Measurements from ENCODE around the gene B3GNT9.

The B3GNT9 gene

DNA sequence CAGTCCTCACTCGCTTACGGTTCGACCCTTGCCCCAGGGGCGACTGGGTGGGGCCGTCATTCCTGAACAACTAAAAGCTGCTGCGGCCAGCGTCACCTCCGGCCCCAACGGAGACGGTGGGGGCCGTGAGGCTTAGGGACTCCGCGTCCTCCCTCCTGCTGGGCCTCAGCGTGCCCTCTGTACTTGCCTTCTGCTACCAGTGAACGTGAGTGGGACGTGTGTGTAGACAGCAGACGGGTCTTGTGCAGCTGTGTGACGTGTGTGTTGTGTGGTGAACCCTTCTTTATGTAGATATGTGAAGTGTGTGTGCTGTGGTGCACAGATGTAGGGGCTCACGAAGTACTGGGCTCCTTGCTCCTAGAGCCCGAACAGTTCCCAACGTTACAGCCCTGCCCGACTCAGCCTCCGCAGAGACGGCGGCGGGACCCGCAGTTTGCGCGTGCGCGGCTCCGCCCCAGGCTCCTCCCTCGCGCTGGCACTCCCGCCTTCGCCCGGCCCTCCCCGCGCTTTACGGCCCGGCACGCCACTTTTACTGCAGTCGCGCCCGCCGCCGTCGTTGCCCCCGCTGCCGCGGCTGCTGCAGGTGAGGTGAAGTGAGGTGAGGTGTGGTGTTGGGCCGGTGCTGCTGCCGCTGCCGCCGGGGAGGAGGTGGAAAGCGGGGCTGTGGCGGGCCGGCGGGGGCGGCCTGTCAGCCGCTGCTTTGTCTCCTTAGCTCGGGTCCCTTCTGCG lies 41.2 kb downstream of the B3GNT9 start, which contains the start of gene PHAF1:
PHAF1 (plus strand) TSS at position 535 of the 729 bp plus-strand sequence. CDS start 235 bp downstream, outside the sequence.
- peak; percentile 88 to 92 for ATAC-seq

DNA sequence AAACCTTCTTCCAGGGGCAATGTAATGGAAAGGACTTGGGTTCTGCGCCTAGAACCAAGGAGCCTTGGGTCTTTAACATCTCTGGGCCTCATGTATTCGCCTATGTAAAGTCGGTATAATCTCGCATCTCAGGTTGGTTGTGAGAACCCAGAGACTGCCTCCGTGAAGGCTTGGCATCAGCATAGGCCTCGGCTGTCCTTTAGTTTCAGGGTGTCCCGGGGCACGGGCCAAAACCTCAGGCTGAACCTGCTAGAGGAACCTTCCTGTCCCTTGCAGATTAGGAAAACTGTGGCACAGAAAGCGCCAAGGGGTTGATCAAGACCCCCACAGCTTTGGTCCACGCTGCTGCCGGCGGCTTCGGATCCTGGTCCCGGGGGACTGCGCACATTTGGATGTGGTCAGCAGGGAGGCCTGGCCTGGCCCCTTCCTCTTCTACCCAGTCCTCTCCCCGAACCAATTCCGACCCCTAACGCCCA lies 41.8 kb downstream of the B3GNT9 start:
- no peak for ATAC-seq

DNA sequence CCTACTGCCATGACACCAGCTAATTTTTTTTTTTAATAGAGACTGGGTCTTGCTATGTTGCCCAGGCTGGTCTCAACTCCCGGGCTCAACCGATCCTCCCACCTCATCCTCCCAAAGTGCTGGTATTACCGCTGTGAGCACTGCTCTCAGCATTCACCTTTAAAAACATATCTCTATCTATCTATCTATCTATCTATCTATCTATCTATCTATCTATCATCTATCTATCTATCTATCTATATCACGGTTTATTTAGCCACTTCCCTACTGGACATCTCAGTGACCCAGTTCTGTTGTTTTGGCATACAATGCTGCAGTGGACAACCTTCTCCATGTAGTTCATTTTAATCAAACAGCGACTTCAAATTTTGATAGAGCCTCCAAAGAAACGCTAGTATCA lies 42.3 kb downstream of the B3GNT9 start:
- ATAC-seq, result no peak

DNA sequence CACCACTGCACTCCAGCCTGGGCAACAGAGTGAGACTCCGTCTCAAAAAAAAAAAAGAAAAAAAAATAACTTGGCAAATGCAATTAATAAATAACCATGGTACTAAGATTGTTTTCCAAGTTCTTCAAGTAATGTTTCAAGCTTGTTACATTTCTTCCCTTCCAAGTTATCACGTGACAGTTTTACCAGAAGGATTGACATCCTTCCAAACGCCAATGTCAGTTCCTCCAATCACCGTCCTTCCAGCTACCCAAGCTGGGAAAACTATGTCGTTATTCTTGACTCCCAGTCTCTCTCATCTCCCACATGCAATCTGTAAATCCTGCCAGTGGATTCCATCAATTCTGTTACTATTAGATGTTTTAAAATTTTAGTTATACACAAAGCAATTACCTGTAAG lies 44.9 kb downstream of the B3GNT9 start:
- no peak for ATAC-seq

DNA sequence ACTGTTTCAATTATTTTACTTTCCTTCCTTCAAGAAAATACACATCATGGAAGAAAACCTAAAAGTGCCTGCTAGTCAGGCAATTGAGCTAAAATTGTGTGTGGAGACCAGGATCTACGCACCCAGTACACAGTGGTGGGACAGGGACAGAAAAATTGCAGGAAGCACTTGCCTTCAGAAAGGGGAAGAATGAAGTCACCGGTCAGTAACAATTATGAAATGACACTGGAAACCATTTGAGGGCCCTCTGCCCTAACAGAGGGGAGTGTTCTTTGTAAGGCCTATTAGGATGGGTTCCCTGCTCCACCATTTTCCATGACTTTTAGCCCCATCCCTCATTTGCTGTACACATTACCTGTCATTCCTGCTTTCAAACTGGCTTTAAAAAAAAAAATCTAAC lies 45.6 kb downstream of the B3GNT9 start:
- ATAC-seq, result no peak

DNA sequence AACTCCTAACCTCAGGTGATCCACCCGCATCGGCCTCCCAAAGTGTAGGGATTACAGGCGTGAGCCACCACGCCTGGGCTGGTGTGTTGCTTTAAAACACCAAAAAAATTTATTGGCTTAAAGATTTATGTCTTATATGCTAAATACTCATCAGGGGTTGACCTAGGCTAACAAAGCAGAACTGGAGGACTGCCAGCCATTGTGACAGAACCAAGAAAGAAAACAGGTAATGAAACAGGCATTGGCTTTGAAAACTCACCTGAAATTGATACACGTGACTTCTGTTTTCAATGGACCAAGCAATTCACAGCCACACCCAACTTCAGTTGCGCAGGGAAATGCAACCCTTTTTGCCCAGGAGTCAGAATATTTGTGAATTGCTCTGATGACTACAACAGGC lies 46.0 kb downstream of the B3GNT9 start:
- ATAC-seq, result no peak

DNA sequence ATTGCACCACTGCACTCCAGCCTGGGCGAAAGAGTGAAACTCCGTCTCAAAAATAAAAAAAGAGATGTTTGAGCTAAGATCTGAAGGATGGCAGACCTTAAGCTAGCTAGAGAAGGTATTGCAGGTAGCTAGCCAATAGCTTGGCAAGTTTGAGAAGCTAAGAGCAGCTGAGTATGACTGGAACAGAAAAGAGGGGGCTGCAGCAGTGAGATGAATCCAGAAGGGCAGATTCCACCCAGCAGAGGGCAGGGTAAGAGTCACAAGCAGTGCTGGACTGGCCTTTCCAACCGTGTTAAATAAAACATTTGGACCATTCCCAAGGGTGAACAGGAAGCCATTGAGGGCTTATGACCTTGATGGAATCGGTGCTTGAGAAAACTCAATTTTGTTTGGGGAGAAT lies 46.7 kb downstream of the B3GNT9 start:
- ATAC-seq, result peak in 1 of 2 donors; percentile 28

DNA sequence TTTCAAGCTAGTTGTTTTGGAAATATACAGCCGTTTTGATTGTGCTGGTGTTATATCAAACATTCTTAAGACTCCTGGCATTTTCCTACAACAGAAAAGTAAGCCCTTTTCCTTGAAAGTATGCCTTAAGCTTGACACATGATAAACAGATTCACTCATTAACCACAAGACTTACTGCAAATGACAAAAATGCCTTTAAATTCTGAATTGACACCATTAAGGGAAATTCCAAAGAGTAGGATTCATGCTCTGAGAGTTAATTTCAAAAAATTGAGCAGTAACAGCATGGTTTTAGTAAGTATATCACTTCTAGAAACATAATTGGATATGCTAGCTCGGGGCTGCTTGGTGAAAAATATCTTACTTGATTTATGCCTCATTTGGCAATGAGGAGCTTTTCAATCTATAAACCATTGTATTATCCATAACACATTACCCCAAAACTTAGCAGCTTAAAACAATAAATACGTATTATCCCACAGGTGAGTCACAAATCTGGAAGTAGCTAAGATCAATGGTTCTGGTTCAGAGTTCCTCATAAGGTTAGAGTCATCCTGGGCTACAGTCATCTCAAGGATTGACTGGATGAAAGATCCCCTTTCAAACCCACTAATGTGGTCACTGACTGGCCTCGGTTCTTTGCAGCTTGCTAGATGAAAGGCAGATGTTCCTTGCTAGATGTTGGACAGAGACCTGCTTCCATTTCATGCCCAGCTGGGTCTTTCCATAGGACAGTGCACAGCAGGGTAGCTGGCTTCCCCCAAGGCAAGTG lies 49.3 kb downstream of the B3GNT9 start:
- peak; percentile 60 to 70 for ATAC-seq

DNA sequence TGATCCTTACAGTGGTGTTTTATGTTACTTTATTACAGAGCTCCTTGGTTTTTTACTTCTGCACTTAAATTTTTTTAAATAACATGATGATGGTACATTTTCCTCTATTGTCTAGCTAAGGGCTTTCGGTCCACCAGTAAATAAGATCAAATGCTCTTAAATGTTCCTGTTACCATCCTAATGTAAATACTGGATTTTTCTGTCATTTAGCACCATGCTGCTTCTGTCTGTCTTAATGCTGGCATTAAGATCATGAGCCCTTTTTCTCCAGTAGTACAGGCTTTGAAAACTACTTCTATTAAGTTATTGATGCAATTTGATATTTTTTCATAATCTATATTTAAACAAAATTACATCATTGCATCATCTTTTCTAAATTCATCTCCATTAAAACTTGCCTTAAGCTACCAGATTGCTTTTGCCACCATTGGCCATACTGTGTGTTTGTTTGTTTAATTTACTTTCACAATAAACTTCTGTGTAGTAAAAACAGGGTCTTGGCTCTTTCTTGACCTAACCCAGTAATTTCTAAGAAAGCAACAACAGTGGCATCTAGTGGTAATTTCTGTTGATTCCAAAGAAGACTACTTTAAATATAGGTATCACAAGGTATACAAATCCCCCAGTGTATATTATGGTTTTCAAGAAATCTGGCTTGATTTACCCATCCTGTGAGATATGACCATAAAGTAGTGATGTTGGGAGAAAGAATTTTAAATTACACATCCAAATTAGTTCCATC lies 50.1 kb downstream of the B3GNT9 start:
- ATAC-seq, result no peak

DNA sequence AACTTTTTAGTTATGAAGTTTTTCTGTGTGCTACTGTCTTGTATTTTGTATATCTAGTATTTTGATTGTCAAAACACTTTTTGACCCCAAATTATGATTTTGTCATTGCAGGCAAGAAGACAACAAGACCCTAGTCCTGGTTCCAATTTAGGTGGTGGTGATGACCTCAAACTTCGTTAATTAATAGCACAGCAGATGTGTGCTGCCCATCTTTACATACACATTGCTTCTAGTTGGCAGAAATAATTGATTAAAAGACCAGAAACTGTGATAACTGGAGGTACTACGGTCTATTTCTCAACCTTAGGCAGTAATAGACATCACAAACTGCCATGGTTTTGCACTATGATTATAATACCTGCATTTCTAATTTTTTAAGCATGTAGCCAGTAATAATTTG lies 52.2 kb downstream of the B3GNT9 start:
- ATAC-seq, result no peak
